Upper lobe of right lung (tissue), 1 donor: Measurements from ENCODE around the gene WNK2. TPM values are rescaled to one million over a fixed set of nuclear protein-coding genes. Genes with fewer than 3 reads are reported as not detected.

Source experiments
- ATAC-seq: fragments of 200-7000 bp; cut with Tn5 transposase; one replicate; pipeline ENCODE4 v1.9.1; 2020; ENCODE audit warnings: mild to moderate bottlenecking, moderate library complexity
- DNase-seq: peaks from one replicate; pipeline ENCODE4 v3.0.0-alpha.2; 2020
- H3K27ac ChIP-seq: fragments of 200-600 bp; one replicate; pipeline ENCODE4 v1.8.0; 2022
- H3K27me3 ChIP-seq: fragments of 200-600 bp; one replicate; pipeline ENCODE4 v1.8.0; 2022; ENCODE audit warnings: mild to moderate bottlenecking
- H3K36me3 ChIP-seq: fragments of 200-600 bp; one replicate; pipeline ENCODE4 v1.8.0; 2022
- H3K4me1 ChIP-seq: fragments of 200-600 bp; one replicate; pipeline ENCODE4 v1.8.0; 2022
- H3K4me3 ChIP-seq: fragments of 200-600 bp; one replicate; pipeline ENCODE4 v1.8.0; 2022; ENCODE audit warnings: mild to moderate bottlenecking
- H3K9me3 ChIP-seq: fragments of 200-600 bp; one replicate; pipeline ENCODE4 v1.8.0; 2022
- CTCF ChIP-seq: fragments of 200-600 bp; IDR thresholded peaks from one replicate; pipeline ENCODE4 v1.8.0; 2022; ENCODE audit warnings: antibody characterized with exemption
- intact Hi-C: fragments of 100-400 bp; cut with DNase I; formaldehyde crosslinking; loops from one replicate; pipeline ENCODE4 v1.11.0; 2022
- total RNA-seq: library from RNA; stranded (reverse); fragmentation: NEBNext Ultra II Directional; extraction: Animal tissue kit (Norgen Biotek cat#: 25700); gene quantifications from one replicate; pipeline ENCODE4 v1.2.1, GENCODE V29; 2021
- donor health status: DM: no; HTN: yes; CAD: no; lungs with severe emphysema.

The WNK2 gene
- total RNA-seq, 1 donor from 2014 or later: 0.35 TPM

GRCh38 chr9:93231716-93232115 is 47.8 kb downstream of the WNK2 start:
- no peaks in the 10 kb centered on the region for H3K4me1 ChIP-seq
- H3K27me3 ChIP-seq: peaks cover 37% of the 10 kb centered on the region
- H3K27ac ChIP-seq: no peak overlapping the region
- no peak overlapping the region for H3K4me3 ChIP-seq
- no peaks in the 10 kb centered on the region for H3K36me3 ChIP-seq
- intact Hi-C loops: no loop called here
- no peaks in the 10 kb centered on the region for H3K9me3 ChIP-seq
- no peak for ATAC-seq
- TF ChIP-seq CTCF: no peak
- DNase-seq: no peak

- no peak for DNase-seq
- Histone ChIP-seq H3K27ac (no peak overlapping the region), H3K27me3 (peaks cover 37% of the 10 kb centered on the region), H3K36me3 (no peaks in the 10 kb centered on the region), H3K4me3 (no peak overlapping the region), H3K4me1 (no peaks in the 10 kb centered on the region), H3K9me3 (no peaks in the 10 kb centered on the region)
- intact Hi-C loops: no loop called here
- TF ChIP-seq CTCF: no peak
- no peak for ATAC-seq
Measured at GRCh38 chr9:93232388-93232960, 48.5 kb downstream of the WNK2 start.

GRCh38 chr9:93233033-93233432 is 49.1 kb downstream of the WNK2 start:
- Histone ChIP-seq H3K36me3 (no peaks in the 10 kb centered on the region), H3K27ac (no peak overlapping the region), H3K9me3 (no peaks in the 10 kb centered on the region), H3K4me1 (no peaks in the 10 kb centered on the region), H3K27me3 (peaks cover 37% of the 10 kb centered on the region), H3K4me3 (no peak overlapping the region)
- TF ChIP-seq CTCF: no peak
- DNase-seq (no peak), ATAC-seq (no peak)
- intact Hi-C loops: no loop called here

GRCh38 chr9:93234600-93234999 is 50.7 kb downstream of the WNK2 start:
- Histone ChIP-seq H3K4me1 (no peaks in the 10 kb centered on the region), H3K4me3 (no peak overlapping the region), H3K36me3 (no peaks in the 10 kb centered on the region), H3K27ac (no peak overlapping the region), H3K9me3 (no peaks in the 10 kb centered on the region), H3K27me3 (peaks cover 37% of the 10 kb centered on the region)
- ATAC-seq: no peak
- DNase-seq: no peak
- TF ChIP-seq CTCF: no peak
- intact Hi-C loops: no loop called here

GRCh38 chr9:93235300-93235960 is 51.5 kb downstream of the WNK2 start:
- H3K27me3 ChIP-seq: peaks cover 29% of the 10 kb centered on the region
- no peak overlapping the region for H3K4me3 ChIP-seq
- no peaks in the 10 kb centered on the region for H3K9me3 ChIP-seq
- DNase-seq: no peak
- no peaks in the 10 kb centered on the region for H3K36me3 ChIP-seq
- H3K27ac ChIP-seq: no peak overlapping the region
- no peak for TF ChIP-seq CTCF
- intact Hi-C loops: no loop called here
- no peak for ATAC-seq
- H3K4me1 ChIP-seq: no peaks in the 10 kb centered on the region
